HepG2 (cell line): ENCODE data around the gene SIX3.

Experiments used
- CCDC6 ChIP-seq: sonication (generic); formaldehyde crosslinking; IDR thresholded peaks from 2 replicates; pipeline ENCODE4 v1.8.1; 2022; ENCODE audit warnings: mild to moderate bottlenecking, missing genetic modification reagents, moderate library complexity
- CHD4 ChIP-seq: fragments of 200-600 bp; sonication (generic); IDR thresholded peaks from 2 replicates; pipeline ENCODE4 v1.7.0; 2017; ENCODE audit warnings: mild to moderate bottlenecking, low read length, borderline replicate concordance
- GABPB1 ChIP-seq: IDR thresholded peaks from 2 replicates; pipeline ENCODE4 v1.6.1; 2016; ENCODE audit warnings: mild to moderate bottlenecking, missing genetic modification reagents, moderate library complexity, missing compliant biosample characterization
- POLR2A ChIP-seq, 2 experiments: IDR thresholded peaks; 2 replicates each; pipeline ENCODE4 v1.6.1; 2011; ENCODE audit warnings: low read depth in 2 of 2, low read length in 2 of 2, mild to moderate bottlenecking in 1 of 2, moderate library complexity in 1 of 2; ENCODE audit not compliant: insufficient read depth in 1 of 2
- POLR2AphosphoS5 ChIP-seq: IDR thresholded peaks from 2 replicates; pipeline ENCODE4 v1.6.1; 2012; ENCODE audit warnings: low read depth, low read length
- YY1 ChIP-seq: IDR thresholded peaks from 2 replicates; pipeline ENCODE4 v1.6.1; 2011; ENCODE audit warnings: low read length, low read depth, moderate library complexity, mild to moderate bottlenecking; ENCODE audit not compliant: insufficient read depth, insufficient replicate concordance
- ZBTB40 ChIP-seq, 2 experiments: fragments of 450-650 bp in 1 of 2; sonication (generic) in 1 of 2; formaldehyde crosslinking in 1 of 2; IDR thresholded peaks; 2 replicates each; pipeline versions ENCODE4 v1.6.1 to v1.8.0; 2016 to 2022; ENCODE audit warnings: antibody characterized with exemption in 1 of 2, mild to moderate bottlenecking in 1 of 2, missing genetic modification reagents in 1 of 2
- ZBTB7A ChIP-seq: sonication (generic); formaldehyde crosslinking; IDR thresholded peaks from 2 replicates; pipeline ENCODE4 v1.8.0; 2022; ENCODE audit warnings: mild to moderate bottlenecking, missing genetic modification reagents

DNA sequence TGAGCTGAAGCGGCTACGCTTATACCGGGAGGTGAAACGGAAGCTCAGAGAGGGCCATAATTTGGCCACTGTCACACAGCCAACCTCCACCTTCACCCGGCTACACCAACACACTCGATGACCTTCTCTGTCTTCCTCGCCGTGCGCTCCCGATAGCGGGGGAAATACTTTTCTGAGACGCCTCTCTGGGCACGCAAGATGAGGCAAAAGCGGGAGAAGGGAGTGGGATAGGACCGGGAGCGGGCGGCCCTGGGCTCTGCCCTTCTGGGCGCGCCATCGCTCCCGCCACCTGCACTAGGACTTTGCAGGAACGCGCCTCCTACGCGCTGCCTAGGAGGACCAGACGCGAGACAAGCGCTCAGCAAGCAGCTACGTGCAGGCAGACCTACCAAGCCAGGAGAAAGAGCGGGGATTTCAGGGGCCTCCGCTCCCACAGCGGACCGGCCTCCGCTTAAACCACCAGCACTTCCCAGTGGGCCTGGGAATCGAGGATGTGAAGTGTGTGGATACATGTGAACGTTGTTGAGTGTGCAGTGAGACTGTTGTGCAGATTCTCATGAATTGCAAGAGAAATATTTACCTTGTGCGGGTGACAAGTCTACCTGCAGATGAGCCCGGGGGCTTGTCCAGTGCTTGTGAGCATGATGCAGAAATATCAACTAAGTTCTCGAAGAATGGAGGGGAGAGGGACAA lies 11.4 kb downstream of the SIX3 start:
- TF ChIP-seq YY1 (no peak), ZBTB7A (no peak), POLR2A (IDR thresholded peaks at IDR 0.05; ENCODE audit: insufficient read depth in 1 of 2, low read depth in 2 of 2, low read length in 2 of 2) (no peak), ZBTB40 (IDR thresholded peaks at IDR 0.05) (no peak), ZBTB40 (CRISPR knock-in tag; IDR thresholded peaks at IDR 0.05) (no peak), POLR2AphosphoS5 (no peak), GABPB1 (no peak), CCDC6 (no peak), CHD4 (no peak)
